NCI-H446 (cell line): ENCODE results near the gene PSMD12.
"Not testable (repeated sequence)": the region's sequence is repeated elsewhere in the genome, so short reads cannot be mapped to it uniquely, and the experiment has no call there.

Experiments used
- DNase-seq, 2 experiments: peaks; one replicate each; lab custom pipeline; 2025; lab: John Stamatoyannopoulos, UW

The PSMD12 gene

GRCh38 chr17:67353929-67354574 is 12.3 kb downstream of the PSMD12 start:
- no peak for DNase-seq

DNA sequence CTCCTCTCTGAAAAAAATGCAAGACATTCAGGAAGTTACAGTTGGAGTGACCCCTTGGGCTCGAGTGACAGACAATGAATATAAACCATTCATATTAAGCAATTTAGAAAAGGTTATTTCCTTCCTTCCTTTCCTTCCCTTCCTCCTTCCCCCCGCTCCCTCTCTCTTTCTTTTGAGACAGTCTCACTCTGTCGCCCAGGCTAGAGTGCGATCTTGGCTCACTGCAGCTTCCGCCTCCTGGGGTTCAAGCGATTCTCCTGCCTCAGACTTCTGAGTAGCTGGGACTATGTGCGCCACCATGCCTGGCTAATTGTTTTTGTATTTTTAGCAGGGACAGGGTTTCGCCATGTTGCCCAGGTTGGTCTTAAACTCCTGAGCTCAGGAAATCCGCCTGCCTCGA is 13.2 kb downstream of the PSMD12 start:
- no peak for DNase-seq

DNA sequence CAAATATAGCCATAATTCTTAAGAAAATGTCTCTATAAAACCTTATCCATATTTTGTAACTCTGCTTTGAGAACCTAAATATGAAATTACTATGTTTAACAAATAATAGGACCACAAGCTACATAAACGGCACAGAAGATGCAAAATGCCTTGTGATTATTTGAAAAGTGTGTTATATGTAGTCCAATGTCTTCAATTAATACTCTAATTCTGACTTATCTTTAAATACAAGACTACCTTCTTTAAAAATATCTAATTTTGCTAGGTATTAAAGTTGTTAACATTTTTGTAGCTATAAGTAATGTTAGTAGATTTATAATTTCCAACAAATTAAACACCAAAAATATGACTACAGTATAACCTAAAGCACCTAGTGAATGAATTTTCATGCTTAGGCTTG is 17.0 kb downstream of the PSMD12 start:
- no peak for DNase-seq

DNA sequence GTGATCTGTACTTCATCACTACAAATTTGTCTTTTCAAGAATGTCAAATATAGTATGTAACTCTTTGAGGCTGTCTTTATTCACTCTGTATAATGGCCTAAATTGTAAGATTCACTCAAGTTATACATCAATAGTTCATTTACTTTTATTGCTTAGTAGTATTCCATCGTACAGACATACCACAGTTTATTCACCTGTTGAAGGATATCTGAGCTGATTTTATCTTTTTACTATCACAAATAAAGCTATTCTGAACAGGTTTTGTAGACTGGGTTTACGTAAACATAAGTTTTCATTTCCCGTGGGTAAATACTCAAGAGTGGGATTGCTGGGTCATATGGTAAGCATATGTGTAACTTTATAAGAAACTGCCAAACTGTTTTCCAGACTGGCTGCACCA is 18.6 kb downstream of the PSMD12 start:
- no peak for DNase-seq

DNA sequence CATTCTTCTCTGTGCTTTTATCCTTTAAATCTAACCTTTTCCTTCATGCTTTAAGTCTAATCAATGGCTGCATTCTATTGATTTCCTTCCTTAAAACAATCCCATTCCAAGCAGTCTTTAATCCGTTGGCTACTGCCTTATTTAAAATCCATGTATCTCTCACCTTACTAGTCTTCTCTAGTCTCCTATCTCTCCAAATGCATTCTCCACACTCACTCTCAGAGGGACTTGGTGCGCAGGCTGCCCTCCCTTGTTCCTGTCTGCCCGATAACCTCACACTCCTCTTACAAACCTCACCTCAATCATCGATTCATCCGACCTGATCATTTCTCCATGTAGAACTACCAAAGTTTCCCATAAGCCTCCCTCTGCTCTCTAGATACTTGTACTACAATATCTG is 23.1 kb downstream of the PSMD12 start:
- DNase-seq, result no peak

DNA sequence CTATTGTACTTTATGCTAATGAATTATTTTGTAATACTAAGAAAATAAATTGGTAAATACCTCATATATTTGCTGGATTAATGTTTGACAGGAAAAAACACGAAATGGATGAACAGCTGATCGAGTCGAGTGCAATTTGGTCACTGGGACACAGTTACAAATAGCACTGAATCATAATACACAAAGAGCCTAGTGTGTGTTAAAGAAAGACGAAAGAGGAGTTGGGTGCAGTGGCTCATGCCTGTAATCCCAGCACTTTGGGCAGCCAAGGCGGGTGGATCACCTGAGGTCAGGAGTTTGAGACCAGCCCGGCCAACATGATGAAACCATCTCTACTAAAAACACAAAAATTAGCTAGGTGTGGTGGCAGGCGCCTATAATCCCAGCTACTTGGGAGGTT is 28.0 kb downstream of the PSMD12 start:
- DNase-seq, result not testable (repeated sequence)

GRCh38 chr17:67336859-67337258 is 29.5 kb downstream of the PSMD12 start:
- DNase-seq, result no peak

- no peak for DNase-seq
These were observed 31.0 kb downstream of the PSMD12 start for GRCh38 chr17:67335245-67335835.

DNA sequence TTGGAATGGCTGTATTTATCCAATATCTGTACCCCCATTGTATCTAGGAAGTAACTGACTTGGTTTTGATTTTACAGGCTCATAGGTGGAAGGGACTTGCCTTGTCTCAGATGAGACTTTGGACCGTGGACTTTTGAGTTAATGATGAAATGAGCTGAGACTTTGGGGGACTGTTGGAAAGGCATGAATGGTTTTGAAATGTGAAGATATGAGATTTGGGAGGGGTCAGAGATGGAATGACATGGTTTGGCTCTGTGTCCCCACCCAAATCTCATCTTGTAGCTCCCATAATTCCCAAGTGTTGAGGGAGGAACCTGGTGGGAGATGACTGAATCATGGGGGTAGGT is 34.2 kb downstream of the PSMD12 start:
- DNase-seq, result not testable (repeated sequence)

- not testable (repeated sequence) for DNase-seq
These were observed 34.8 kb downstream of the PSMD12 start for GRCh38 chr17:67331381-67332161.

- DNase-seq, result no peak
These were observed 38.4 kb downstream of the PSMD12 start for GRCh38 chr17:67328026-67328425.

- DNase-seq, result not testable (repeated sequence)
These were observed 39.2 kb downstream of the PSMD12 start for GRCh38 chr17:67326959-67327745.

- no peak for DNase-seq
These were observed 39.9 kb downstream of the PSMD12 start for GRCh38 chr17:67326440-67326839.

DNA sequence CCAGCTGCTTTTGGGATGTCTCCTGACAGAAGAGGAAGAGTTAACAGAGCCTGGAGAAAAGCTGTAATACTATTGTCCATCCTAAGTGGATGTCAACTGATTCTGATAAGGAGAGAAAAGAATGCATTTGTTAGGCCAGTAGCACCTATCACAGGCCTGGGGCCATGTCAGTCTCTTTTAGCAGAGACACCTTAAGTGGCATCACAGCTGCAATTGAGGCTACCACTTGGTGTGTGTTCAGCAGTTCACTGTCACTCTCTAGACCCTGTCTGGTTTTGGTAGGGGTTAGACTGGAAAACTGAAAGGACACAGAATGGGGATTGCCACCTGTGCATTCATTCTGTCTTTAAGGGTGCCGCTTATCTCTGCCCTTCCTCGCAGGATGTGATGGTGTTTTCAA is 42.0 kb downstream of the PSMD12 start:
- no peak for DNase-seq

GRCh38 chr17:67323445-67323844 is 42.9 kb downstream of the PSMD12 start:
- no peak for DNase-seq

GRCh38 chr17:67322042-67322787 is 44.2 kb downstream of the PSMD12 start:
- no peak for DNase-seq

- DNase-seq, result not testable (repeated sequence)
These were observed 44.9 kb downstream of the PSMD12 start for GRCh38 chr17:67321486-67321885.

GRCh38 chr17:67316781-67317180 is 49.6 kb downstream of the PSMD12 start:
- no peak for DNase-seq

GRCh38 chr17:67315865-67316264 is 50.5 kb downstream of the PSMD12 start:
- DNase-seq, result no peak

DNA sequence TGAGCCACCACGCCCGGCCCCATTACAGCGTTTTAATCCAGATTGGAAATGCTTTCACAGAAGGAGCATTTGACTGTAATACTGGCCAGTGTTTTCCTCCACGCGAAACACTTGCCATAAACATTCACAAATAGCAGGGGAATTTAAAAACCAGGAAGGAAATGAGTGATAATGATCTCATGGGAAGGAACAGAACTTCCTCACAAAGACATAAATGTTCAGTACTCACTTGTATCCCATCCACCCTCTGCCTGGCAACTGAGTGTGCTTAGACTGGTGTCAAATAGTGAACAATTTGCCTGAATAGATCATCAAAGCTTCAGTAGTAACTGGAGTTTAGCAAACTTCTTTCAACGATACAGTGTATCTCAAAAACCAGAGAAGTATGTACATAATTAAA is 54.1 kb downstream of the PSMD12 start:
- DNase-seq, result no peak

DNA sequence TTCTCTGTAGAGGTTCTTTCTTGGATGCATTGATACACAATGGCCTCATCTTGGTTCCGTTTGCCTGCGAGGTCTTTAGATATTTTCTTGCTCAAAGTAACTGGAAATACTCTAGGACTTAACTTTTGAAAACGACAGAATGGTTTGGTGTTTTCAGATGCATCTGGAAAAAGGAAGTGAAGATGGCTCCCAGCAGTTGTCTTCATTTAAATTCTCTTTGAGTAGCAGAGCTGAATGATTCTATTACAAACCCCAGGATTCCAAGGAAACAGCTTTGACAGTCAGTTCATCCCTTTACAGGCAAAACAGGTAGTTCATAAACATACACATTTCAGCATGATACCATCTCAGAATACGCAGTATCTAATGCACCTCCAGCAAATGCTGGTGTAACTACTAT is 54.8 kb downstream of the PSMD12 start:
- no peak for DNase-seq

- no peak for DNase-seq
These were observed 56.0 kb downstream of the PSMD12 start for GRCh38 chr17:67310406-67310805.
